ENCODE data around the gene ARHGAP32.
"Not testable (repeated sequence)": the region's sequence is repeated elsewhere in the genome, so short reads cannot be mapped to it uniquely, and the experiment has no call there.

Gene ARHGAP32

DNA sequence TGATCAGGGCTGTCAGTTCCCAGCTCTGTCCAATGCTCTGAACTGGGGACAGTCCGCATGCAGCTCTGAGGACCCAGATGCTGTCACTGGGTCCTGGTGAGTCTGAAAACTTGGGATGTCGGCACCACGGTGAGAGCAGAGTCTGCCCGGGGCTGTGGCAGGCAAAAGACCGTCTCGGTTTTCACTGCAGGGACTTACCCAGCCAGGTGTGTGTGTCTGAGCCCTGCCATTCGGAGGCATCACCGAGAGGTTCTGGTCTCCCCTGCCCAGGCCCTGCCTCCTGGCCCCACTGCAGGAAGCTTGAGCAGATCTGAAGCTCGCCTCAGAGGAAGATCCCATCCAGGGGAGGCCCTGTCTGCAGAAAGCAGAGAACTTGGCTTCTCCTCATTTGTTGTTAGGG lies 254.6 kb downstream of the ARHGAP32 start:
- no peak for DNase-seq (ENCODE audit: low read depth in 2 of 2, low spot score in 1 of 2)

DNA sequence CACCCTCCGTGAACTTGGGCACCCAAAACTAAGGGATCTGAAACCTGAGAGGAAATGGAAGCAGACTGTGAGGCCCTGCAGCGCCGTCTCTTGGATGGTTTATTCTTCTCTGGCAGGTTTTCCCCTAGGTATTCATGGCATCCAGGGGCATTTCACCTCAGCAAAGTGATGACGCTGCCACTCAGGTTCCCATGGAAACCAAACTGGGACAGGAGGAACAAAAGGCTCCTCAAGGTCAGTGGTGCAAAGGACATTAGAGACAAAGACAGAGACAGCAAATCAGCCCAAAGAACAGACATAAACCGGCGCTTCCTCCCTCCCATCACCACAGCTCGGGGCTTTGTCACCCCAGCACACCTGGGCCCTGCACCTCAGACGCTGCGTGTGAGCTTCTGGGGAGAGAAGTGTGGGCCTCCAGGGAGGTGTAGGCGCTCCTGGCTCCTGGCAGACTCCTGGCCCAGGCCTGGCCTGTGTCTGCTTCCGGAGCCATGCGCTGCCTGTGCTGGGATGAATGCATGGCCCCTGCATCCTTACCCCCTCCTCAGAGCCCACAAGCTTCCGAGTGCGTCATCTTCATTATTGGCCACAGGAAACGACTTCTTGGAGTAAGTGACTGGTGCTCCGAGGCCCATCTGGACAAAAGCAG lies 255.4 kb downstream of the ARHGAP32 start:
- DNase-seq (ENCODE audit: low read depth in 2 of 2, low spot score in 1 of 2), result no peak

DNA sequence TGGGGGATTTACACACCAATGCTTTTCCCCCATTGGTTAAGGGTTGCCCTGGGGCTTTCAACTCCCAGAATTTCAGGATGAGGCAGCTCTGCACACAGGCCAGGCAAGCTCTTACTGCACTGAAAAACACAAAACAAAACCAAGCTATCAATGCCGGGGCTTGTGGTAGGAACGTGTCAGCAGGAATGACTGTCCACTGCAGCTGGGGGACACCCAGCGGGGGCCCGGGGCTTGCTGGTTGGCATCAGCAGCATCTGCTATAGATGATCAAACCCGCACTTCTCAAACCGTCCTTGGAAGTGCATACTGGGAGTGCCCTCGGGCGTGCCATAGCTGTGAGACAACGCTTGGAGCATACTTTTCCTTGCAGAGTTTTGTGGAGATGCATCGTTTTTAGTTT lies 257.2 kb downstream of the ARHGAP32 start:
- DNase-seq (ENCODE audit: low read depth in 2 of 2, low spot score in 1 of 2), result no peak

DNA sequence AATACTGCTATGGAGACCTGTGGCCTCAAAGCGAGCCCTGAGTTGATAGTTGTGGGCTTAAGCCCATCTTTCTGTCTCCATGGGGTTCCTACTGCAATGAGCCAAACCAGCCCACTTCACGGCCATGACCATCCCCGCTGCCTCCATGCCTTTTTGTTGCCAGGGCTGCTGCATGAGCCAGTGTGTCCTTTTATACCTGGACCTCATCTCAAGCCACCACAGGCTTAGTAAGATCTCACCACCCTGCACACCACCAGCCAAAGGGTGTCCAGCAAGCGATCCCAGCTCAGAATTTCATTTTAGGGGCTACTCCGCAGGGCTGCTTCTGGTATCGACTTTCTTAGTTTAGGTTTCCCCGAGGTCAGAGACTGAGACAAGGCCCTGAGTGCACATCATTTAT lies 257.8 kb downstream of the ARHGAP32 start:
- DNase-seq (ENCODE audit: low read depth in 2 of 2, low spot score in 1 of 2), result no peak

- DNase-seq (ENCODE audit: low read depth in 2 of 2, low spot score in 1 of 2), result no peak
Measured at GRCh38 chr11:128933481-128934178, 258.5 kb downstream of the ARHGAP32 start.

- no peak for DNase-seq (ENCODE audit: low read depth in 2 of 2, low spot score in 1 of 2)
Measured at GRCh38 chr11:128931668-128932067, 260.5 kb downstream of the ARHGAP32 start.

DNA sequence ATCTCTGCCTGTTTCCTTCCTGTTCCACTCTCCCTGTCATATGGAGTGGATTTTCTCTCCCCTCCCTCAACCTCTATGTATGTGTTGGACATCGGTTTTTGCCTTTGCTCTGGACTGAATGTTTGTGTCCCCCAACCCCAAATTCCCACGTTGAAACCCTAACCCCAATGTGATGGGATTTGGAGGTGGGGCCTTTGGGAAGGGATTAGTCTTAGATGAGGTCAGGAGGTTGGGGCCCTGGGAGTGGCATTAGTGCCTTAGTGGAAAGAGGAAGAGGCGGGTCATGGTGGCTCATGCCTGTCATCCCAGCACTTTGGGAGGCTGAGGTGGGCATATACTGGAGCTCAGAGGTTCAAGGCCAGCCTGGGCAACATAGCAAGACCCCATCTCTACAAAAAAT lies 261.1 kb downstream of the ARHGAP32 start:
- DNase-seq (ENCODE audit: low read depth in 2 of 2, low spot score in 1 of 2), result no peak

DNA sequence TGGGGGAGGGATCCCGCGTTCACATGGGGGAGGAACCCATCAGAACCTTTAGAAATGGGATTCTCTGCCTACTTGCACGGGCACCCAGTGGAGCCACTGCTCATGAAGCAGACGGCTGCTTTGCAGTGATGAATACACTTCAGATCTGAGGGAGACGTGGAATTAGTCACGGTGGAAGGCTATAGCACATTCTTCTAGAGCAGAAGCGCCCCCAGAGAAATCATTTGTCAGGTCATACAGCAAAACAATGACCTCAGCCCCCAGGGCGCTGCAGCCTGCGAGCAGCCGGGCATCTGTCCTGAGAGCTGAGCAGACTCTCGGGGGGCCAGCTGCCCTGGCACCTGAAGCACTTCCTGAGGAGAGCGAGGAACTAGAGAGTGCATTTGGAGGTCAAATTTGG lies 262.1 kb downstream of the ARHGAP32 start:
- no peak for DNase-seq (ENCODE audit: low read depth in 2 of 2, low spot score in 1 of 2)

DNA sequence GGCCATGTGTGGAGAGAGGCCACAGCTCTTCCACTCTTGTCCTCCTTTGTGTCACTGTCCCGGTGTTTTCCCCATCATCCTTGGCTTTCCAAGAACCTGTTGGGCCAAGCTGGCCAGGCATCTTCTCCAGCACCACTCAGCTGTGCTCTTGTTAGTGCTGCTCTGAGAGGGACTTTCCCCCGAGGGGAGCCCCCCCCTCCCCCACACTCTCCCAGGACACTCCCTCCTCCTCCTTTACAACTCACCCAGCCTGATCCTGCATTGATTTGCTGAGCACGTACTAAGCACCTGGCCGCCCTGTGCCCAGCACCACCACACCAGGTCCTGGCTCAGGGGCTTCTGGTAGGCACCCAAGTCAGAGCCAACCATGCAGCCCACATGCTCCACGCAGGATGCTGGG lies 262.7 kb downstream of the ARHGAP32 start:
- DNase-seq (ENCODE audit: low read depth in 2 of 2, low spot score in 1 of 2), result no peak

DNA sequence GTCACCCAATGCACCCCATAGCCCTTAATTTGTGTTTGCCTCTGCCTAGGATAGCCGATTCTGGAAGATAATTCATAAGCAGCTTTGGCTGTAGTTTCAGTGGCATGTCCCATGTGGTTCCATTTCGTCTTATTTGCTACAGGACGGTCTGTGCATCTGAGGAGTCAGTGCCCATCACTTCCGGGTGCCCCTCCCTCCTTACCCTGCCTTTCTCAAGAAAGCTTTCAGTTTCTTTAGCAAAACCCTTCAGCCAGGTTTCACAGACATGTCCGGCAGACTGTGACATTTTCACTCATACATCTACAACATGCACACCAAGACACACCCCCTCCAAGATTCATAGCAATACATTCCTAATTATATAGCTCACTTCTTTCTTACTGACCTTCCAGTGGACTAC lies 263.7 kb downstream of the ARHGAP32 start:
- no peak for DNase-seq (ENCODE audit: low read depth in 2 of 2, low spot score in 1 of 2)

DNA sequence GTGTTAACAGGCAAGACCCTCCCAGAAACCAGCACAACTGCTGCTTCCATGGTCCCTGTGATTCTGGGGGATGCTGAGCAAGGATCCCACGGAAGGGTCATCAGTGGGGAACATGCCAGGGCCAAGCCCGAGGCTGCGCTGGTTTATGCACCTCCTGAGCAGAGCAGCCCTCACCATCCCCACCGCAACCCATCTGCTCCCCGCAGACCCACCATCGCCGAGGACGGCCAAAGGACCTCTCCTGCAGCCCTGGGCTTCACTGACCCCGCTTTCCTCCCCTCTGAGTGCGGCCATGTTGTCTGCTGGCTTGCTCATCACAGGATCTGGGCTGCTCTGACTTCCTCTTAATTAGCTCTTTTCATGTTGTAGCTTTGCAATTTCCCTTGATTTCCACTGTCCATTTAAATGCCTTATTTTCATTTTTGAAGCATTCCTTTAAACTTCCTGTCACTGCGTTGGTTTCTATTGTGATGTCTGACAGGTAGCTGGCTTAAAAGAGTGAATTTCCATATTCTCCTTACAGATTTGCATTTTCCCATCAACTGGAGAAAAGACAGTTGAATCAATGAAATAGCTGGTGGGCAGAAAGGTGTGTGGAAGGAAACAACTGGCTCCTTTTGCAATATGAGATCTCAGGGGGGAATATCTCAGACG lies 264.3 kb downstream of the ARHGAP32 start:
- DNase-seq (ENCODE audit: low read depth in 2 of 2, low spot score in 1 of 2), result no peak

- DNase-seq (ENCODE audit: low read depth in 2 of 2, low spot score in 1 of 2), result no peak
Measured at GRCh38 chr11:128927108-128927461, 265.0 kb downstream of the ARHGAP32 start.

DNA sequence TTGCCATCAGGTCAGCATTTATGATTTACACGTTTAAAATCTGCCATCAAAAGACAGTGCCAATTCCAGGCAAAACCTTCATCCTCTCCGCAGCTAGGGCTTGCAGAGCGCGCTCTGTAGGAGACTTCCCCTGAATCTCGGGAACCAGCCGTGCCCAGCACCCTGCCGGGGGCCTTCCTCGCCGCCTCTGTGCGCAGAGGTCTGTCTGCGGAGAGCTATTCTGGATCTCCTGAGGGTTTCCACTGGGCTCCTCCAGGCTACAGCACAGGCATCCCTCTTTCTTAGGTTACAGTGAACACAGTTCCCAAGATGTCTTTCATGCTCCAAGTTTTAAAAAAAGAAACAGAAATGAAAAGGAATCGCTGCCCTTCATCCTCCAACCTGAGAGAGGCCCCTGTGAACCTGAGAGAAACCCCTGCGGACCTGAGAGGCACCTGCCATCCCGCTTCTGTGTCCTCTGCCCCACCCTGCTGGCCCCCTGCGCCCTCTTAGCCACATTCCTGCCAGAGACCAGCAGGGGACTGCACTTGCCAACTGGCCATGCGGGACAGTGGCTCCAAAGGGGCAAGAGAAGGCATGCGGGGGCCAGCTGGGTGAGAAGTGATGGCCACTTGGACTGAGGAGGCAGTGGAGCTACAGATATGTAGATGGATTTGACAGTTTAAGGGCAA lies 265.6 kb downstream of the ARHGAP32 start:
- no peak for DNase-seq (ENCODE audit: low read depth in 2 of 2, low spot score in 1 of 2)

GRCh38 chr11:128926000-128926399 lies 266.1 kb downstream of the ARHGAP32 start:
- no peak for DNase-seq (ENCODE audit: low read depth in 2 of 2, low spot score in 1 of 2)

DNA sequence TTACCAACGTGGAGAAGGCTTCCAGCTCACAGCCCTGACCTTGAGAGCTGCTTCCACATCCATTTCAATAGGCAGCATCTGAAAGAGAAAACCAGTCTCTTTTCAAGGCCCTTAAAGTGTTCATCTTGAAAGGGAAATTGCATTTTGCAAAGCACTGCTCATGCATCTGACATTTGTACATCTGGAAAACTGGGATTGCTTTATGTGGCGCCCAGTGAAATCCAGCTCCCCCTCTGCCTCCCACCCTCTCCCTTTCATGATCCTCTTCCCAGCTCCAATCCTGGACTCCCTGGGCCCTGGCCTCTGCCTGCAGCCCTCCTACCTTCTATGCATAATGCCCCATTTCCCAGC lies 266.9 kb downstream of the ARHGAP32 start:
- DNase-seq (ENCODE audit: low read depth in 2 of 2, low spot score in 1 of 2), result no peak

DNA sequence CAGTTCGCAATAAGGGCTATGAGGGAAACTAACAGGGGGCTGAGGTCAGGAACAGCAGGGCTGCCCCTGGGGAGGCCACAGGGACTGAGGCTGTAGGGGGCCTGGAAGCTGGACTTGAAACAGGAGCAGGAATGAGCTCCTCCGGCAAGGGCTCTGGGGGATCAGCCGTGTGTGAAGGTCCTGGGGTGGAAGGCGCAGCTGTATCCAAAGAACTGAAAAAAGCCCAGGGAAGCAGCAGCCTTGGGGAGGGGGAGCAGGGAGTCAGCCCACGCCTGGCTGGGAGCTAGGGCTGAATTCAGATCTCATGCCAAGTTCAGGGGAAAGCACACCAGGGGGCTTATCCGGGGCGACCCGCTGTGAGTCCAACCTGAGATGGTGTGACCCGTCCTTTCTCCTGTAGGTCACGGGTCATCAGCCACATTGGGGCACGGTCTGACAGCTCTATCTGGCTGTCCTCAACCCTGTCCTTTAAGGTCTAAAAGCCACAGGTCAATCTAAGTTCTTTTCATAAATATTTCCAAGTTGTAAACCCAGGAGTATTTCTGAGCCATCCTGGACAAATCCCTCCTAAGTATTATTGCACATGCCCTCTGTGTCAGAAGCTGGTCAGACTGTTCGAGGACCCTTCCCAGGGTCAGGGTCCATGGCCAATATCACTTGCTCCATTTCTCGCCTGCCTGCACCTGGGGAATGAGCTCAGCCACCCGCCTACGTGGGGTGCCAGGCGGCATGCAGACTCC lies 267.4 kb downstream of the ARHGAP32 start:
- DNase-seq (ENCODE audit: low read depth in 2 of 2, low spot score in 1 of 2), result no peak

GRCh38 chr11:128924104-128924503 lies 268.0 kb downstream of the ARHGAP32 start:
- no peak for DNase-seq (ENCODE audit: low read depth in 2 of 2, low spot score in 1 of 2)

- no peak for DNase-seq (ENCODE audit: low read depth in 2 of 2, low spot score in 1 of 2)
Measured at GRCh38 chr11:128921793-128922192, 270.3 kb downstream of the ARHGAP32 start.

DNA sequence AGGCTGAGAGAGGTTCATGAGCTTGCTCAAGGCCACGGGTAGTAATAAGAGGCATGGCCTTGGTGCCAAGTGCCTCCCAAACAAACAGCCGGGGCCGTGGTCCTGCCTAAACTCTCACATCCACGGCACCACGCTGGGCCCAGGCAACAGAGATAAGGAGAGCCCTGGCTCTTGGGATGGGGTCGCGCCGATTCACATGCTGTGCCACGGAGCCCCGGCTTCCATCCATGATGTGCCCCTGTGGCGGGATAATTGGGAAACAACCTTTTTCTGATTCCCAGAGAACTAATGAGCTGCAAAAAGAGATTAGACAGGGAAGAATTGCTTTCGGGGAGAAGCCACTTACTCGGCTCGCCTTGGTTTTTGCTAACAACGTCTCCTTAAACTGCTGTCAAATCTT lies 271.5 kb downstream of the ARHGAP32 start:
- no peak for DNase-seq (ENCODE audit: low read depth in 2 of 2, low spot score in 1 of 2)

- DNase-seq (ENCODE audit: low read depth in 2 of 2, low spot score in 1 of 2), result not testable (repeated sequence)
Measured at GRCh38 chr11:128919635-128920034, 272.5 kb downstream of the ARHGAP32 start.

DNA sequence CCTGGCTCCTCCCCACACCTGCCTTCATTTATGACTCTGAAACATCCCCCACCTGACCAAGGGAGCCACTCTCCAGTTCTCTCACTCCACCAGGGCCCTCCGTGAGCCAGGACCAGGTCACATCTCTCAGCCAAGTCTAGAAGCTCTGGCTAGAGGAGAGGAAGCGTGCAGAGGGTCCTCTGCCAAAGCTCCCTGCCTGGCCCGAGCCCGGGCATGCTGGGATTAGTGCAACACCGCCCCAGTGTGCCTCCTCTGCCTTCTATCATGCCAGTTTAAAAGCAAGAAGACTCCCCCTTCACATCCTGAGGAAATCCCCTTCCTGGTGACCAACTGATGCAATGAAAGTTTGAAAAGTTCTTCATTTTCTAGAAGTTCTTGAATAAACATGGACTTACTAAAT lies 272.9 kb downstream of the ARHGAP32 start:
- no peak for DNase-seq (ENCODE audit: low read depth in 2 of 2, low spot score in 1 of 2)
